IPS-18c (cell line): Measurements from ENCODE around the gene KIAA0513.

Experiments
- H3K4me3 ChIP-seq: 2 replicates; pipeline ENCODE4 v1.7.0; 2013; ENCODE audit warnings: low read depth, mild to moderate bottlenecking, low read length, moderate library complexity; ENCODE audit not compliant: insufficient read depth
- H3K9me3 ChIP-seq: one replicate; pipeline ENCODE4 v1.6.1; 2013; ENCODE audit warnings: mild to moderate bottlenecking, low read length, moderate library complexity; ENCODE audit not compliant: control insufficient read depth, insufficient read depth

KIAA0513 gene

DNA sequence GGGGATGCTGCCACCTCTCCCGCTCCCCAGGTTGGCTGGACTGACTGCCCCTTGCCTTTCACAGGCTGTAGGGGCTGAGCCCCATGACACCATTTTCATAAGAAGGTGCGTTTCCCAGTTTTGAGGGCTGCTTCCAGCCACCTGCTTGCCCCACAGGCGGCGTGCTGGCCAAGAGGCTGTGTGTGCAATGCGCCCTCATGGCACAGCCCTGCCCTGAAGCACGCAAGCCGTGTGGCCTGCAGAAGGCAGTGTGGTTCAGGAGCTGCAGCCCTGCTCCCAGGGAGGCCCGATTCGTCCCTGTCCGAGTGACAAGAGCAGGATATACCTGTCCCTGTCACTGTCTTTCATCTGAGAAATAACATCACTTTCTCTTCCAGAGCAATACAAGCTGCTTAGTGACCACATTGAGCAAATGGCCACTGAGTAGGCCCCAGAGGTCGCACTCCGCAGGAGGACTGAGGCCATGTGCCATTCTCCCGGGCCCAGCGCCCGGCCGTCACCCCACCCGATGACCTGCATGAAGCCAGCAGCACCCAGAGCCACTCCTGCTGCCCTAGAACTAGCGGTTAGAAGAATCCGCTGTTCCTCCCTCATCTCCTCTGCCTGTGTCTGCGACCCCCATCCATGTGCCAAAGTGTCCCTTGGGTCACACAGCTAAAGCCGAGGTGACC, 60.4 kb downstream of the KIAA0513 start:
- H3K9me3 ChIP-seq, result no peaks in the 10 kb centered on the region
- H3K4me3 ChIP-seq, result no peak overlapping the region

DNA sequence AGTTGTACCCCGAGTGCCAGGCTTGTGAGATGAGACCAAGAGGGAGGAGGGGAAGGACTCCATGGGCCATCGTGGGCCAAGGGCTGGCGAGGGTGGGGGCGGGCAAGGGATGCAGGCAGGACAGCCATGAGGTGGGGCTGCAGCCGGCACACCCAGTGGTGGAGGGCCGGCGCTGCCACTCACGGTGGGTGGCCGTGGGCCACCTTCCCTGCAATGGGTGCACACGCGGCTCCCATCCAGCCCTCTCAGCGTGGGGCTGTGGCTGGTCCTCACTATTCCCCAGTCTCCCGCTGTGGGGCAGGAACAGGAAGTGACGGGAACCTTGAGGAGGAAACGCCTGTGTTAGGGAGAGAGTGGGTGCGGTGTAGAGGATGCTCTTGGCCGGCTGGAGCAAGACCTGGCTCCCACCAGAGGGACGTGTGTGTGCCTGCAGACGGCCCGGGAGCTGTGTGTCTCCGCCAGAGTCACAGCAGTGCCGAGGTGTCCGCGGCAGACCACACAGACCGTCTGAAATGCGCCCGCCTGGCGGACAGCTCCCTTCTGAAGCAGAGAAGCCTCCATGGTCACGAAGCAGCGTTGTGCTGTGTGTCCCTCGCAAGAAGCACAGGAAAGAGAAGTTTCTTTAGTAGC, 61.1 kb downstream of the KIAA0513 start:
- Histone ChIP-seq H3K9me3 (no peaks in the 10 kb centered on the region), H3K4me3 (no peak overlapping the region)

DNA sequence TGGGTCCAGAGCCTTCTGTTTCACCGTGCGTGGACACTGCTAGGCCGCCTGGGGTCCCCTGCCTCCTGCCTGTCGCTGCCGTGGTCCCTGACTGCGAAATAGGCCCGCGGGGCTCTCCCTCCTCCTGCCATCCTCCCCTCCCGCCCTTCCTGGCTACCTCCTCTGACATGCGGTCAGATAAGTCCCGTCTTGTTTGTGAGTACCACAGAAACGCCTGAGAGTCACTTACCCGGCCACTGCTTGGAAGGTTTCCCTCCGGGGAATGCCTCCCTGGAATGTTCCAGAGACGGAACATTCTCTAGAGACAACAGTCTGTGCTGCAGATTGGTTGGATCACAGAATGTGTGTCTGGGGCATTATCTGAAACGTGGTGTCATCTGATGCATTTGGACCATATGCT, 61.9 kb downstream of the KIAA0513 start:
- no peaks in the 10 kb centered on the region for H3K9me3 ChIP-seq
- H3K4me3 ChIP-seq, result no peak overlapping the region

DNA sequence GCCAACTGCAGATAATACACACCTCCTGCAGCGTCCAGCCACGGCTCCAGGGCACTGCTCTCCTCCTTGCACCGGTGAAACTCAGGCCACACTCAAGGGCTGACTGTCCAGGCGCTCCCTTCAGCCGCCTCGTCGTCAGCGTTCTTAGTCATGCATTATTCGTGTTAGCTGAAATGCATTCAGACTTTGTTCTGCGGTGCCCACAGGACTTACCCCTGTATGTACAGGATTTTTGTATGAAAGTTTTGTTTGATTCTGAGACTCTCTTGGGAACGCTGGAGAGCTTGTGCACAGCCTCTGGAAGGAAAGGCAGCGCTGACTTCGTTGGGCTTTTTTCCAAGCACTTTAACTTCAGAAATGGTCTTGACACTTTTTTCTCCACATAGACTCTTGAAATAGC, 62.6 kb downstream of the KIAA0513 start:
- H3K4me3 ChIP-seq, result no peak overlapping the region
- no peaks in the 10 kb centered on the region for H3K9me3 ChIP-seq

DNA sequence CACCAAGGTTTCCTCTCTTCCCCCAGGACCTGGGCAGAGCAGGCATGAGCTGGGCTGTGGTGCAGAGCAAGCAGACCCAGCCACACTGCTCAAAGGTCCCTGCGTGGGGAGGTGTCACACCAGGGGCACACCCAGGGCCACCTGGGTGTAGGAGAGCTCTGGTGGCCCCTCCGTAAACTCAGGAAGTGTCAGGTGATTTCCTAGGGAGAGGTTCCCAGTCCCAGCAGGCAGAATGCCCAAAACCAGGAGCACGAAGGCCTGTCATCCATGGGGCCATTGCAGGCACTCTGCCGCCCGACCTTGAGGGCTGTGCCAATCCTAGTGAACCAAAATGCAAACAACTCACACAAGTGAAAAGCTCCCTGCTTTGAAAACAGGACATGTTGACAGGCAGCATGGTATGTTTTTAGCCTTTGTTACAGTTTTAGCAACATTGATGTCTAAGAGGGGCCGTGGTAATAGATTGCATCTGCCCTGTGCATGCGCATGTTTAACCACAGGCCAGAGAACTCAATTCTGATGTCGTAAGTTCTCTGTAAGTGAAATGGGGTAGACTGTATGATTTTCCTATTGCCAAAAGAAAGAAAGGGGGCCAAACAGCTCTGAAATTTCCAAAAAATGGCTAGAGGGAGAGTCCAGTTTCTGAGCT, 63.4 kb downstream of the KIAA0513 start:
- H3K4me3 ChIP-seq, result no peak overlapping the region
- no peaks in the 10 kb centered on the region for H3K9me3 ChIP-seq

DNA sequence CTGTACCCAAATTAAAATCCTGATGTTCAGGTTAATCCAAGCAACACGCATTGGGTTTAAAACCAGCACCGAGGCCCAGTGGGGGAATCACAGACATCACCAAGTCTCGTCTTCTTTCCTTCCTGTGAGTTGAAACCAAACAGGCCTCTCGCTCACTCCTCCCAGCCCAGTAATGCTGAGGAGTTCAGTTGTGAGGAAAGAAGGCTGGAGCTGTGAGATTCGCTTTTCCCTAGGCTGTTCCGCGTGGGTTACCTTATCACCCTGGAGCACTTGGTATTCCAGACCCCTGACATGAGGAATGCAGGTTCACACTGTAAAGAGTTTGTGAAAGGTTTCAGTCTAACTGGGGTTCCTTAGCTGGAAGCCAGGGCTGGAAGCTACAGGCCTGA, 63.9 kb downstream of the KIAA0513 start:
- Histone ChIP-seq H3K9me3 (no peaks in the 10 kb centered on the region), H3K4me3 (no peak overlapping the region)

GRCh38 chr16:85092309-85092708, 64.7 kb downstream of the KIAA0513 start:
- H3K9me3 ChIP-seq, result no peaks in the 10 kb centered on the region
- H3K4me3 ChIP-seq, result no peak overlapping the region

DNA sequence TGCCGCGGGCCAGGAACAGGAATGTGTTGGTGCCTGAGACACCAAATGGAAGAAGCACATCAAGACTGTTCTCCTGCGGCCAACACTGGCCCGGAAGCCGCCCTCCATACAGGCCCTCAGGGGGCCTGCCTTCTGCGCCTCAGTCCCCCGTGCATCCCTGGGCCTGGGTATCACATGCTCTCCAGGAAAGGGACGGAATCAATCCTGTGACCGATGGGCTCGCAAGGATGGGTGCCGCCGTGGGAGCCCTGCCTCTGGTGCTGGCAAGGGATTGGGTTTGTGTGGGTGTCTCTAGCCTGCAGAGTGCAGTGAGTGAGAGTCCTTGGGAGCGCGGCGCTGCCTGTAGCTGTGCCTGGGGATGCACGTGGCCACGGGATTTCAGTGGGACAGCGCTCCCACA, 65.3 kb downstream of the KIAA0513 start:
- no peaks in the 10 kb centered on the region for H3K9me3 ChIP-seq
- no peak overlapping the region for H3K4me3 ChIP-seq

GRCh38 chr16:85093705-85094104, 66.1 kb downstream of the KIAA0513 start:
- no peaks in the 10 kb centered on the region for H3K9me3 ChIP-seq
- no peak overlapping the region for H3K4me3 ChIP-seq

DNA sequence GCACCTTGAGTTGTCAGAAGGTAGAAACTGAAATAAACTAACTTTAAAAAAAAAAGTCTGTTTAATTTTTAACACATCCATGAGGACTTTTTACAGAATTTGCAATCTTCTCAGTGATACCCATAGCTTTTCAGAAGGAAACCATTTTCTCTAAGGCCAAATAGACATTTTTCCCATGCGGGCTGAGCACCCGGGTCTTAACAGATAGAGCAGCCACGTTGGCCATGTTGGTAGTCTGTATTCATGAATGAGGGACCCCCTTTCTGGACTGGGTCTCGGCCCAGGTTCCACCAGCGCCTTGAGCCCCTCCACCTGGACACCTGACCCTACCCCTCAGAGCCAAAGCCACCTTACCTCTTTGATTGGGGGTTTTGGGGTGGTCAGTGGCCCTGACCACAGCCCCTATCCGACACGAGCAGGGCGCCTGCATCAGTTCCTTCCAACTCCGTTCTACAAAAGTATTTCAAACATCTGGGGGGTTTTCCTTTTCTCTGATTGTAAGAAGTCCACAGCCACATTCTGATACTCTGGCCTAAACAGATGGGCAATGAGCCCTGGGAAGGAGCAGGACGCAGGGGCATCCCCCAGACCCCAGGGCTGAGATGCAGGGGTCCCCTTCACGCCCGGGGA, 66.7 kb downstream of the KIAA0513 start:
- Histone ChIP-seq H3K9me3 (no peaks in the 10 kb centered on the region), H3K4me3 (no peak overlapping the region)

DNA sequence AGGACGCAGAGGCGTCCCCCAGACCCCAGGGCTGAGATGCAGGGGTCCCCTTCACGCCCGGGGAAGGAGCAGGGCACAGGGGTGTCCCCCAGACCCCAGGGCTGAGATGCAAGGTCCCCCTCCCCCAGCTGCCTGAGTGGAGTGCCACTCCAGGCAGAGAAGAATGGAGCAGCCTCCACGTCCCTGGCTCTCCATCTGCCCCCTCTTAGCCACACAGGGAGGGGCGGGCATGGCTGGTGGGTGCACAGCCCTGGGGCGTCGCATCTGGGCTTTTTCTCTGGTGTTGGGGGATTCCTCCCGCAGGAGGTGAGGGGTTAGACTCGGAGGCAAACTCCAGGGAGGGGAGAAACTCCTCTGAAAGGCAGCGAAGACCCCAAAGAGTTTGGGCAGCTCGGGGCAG, 67.2 kb downstream of the KIAA0513 start:
- H3K9me3 ChIP-seq, result no peaks in the 10 kb centered on the region
- no peak overlapping the region for H3K4me3 ChIP-seq

DNA sequence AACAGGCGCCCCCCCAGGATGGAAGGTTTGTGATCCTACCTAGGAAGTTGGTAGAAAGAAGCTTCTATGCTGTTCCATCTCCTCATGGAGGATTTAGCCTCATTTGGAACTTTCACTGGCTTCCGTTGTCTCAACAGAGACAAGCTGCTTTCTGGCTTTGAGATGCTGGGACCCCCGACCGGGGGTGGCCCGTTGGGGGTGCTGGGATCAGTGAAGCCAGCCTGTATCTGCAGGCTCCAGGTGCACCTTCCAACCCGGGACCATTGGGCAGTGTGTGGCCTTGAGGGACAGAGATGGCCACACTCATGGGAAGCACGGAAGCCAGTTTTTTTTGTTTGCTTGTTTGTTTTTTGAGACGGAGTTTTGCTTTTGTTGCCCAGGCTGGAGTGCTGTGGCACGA, 69.3 kb downstream of the KIAA0513 start:
- no peaks in the 10 kb centered on the region for H3K9me3 ChIP-seq
- no peak overlapping the region for H3K4me3 ChIP-seq

GRCh38 chr16:85098565-85098964, 71.0 kb downstream of the KIAA0513 start:
- Histone ChIP-seq H3K9me3 (no peaks in the 10 kb centered on the region), H3K4me3 (no peak overlapping the region)

GRCh38 chr16:85100265-85100664, 72.7 kb downstream of the KIAA0513 start:
- no peak overlapping the region for H3K4me3 ChIP-seq
- H3K9me3 ChIP-seq, result no peaks in the 10 kb centered on the region

- no peaks in the 10 kb centered on the region for H3K9me3 ChIP-seq
- no peak overlapping the region for H3K4me3 ChIP-seq
These were observed 74.5 kb downstream of the KIAA0513 start for GRCh38 chr16:85101956-85102630.

GRCh38 chr16:85103114-85104079, 75.8 kb downstream of the KIAA0513 start:
- no peak overlapping the region for H3K4me3 ChIP-seq

GRCh38 chr16:85104147-85104546, 76.6 kb downstream of the KIAA0513 start:
- H3K4me3 ChIP-seq, result no peak overlapping the region
- H3K9me3 ChIP-seq, result no peaks in the 10 kb centered on the region

More at GRCh38 chr16:85103114-85104079, 75.8 kb downstream of the KIAA0513 start:
- no peaks in the 10 kb centered on the region for H3K9me3 ChIP-seq
